ENCODE measurements around the gene BCL11A.

BCL11A gene

DNA sequence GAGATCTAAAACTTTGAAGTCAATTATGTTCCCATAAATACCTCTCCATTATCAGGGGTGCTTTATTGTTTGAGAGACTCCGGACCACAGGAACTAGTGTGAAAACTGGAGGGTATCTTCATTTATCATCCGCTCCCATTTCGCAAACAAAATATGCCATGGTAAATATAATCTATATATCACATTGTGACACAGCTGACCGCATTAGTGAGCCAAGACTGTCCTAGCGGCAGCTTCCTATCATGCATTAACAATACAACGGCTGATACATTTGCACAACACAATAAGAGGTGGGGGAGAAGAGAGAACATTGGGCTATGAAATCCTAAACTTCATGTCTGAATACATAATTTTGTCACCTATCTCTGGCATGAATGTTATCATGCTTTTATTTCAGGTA is 29.5 kb downstream of the BCL11A start:
- DNase-seq = no peak

- DNase-seq = no peak
Observed at GRCh38 chr2:60522462-60522861, 31.0 kb downstream of the BCL11A start.

DNA sequence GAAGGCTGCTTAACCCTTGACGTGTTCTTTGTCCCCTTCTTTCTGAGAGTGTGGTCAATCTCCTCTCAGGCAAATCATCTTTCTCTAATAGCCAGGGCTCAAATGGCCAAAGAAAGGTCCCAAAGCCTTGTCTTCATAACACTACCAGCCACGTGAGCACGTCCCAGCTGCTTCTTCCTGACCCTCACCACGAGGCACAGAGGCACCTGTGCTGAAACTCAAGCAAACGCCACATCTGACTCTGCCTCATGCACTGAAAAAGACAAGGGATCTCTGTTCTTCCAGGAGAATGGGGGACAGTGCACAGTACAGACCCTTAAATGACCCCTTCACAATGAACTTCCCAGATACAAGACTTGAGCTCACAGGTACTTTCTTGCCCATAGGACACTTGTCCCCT is 31.8 kb downstream of the BCL11A start:
- no peak for DNase-seq

- DNase-seq = no peak
Observed at GRCh38 chr2:60520917-60521539, 32.4 kb downstream of the BCL11A start.

- no peak for DNase-seq
Observed at GRCh38 chr2:60520151-60520876, 33.1 kb downstream of the BCL11A start.

GRCh38 chr2:60519231-60519863 is 34.1 kb downstream of the BCL11A start:
- no peak for DNase-seq

DNA sequence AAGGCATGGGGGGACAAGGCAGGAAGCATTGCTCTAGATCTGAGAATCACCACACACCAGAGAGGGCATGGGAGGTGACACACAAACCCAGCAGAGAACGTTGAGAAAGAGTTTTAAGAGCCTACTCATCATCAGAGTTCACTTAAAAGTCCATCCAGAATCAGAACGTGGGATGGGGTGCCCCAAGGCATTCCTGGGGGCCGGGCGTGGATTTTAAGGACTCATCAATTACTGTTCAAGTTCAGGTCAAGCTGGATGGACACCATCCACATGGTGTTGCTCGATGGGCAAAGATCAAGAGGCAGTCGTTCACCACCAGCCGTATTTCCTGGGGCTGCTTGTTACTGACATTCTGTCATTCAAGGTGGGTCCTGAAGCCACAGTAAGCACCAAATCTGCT is 34.9 kb downstream of the BCL11A start:
- DNase-seq = no peak

GRCh38 chr2:60517446-60517845 is 36.0 kb downstream of the BCL11A start:
- DNase-seq = no peak

- DNase-seq = no peak
Observed at GRCh38 chr2:60516826-60517225, 36.6 kb downstream of the BCL11A start.

DNA sequence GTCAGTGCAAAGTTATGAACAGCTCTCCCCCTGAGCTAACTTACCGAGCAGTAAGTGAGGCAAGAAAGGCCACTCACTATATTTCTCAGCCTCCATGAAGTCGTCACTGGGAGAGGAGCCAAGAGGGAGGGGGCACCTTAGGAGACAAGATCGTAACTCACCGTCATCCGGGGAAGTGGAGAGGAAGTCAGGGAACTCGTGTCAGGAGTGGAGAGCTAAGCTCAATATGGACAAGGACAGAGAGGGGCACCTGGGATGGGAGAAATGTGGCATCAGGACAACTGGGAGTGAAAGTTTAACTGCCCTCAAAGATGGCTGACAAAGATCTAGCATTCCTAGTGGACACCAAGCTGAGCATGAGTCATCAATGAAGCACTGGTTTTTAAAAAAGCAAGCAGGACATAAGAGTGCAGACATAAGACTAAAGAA is 37.1 kb downstream of the BCL11A start:
- DNase-seq = no peak

DNA sequence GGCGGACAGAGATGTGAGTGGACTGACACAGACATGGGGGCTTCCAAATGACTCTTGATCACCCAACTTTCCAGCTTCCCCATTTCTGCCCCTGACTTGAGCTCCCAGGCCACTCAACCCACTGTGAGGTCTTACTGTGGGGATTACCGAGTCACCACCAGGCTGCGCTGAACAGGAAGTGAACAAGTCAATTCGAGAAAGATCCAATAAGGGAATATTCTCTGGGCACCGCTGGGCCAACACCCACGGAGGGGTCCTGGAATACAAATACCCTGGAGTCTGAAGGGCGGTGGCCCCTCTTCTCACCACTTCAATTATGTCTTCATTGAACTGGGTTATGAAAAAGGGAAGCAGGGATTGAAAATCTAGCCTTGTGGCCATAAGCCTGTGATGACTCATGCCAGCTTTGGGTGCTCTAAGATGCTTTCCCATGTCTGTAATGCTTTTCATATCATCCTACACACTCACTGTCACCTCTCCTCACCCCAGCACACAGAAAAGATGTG is 37.7 kb downstream of the BCL11A start:
- no peak for DNase-seq

GRCh38 chr2:60513996-60514395 is 39.5 kb downstream of the BCL11A start:
- DNase-seq = no peak

DNA sequence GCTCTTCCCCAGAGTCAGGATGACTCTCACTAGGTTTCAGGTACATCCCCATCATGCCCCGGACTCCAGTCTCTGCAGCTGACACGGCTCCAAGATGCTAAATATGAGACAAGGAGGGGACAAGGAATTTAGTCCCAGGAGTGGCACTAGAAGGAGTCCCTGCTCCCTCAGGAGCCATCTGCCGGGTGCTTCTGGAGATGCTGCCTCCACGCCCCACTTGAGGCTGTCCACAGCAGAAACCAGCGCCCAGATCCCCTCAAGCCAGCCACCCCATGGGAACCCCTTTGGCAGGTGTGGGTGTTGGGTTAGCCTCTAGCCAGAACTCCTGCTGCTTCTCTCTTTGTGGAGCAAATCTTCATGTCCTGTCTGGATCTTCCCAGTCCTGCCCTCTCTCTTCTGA is 40.3 kb downstream of the BCL11A start:
- no peak for DNase-seq

GRCh38 chr2:60512641-60513040 is 40.8 kb downstream of the BCL11A start:
- DNase-seq = no peak

- no peak for DNase-seq
Observed at GRCh38 chr2:60512062-60512622, 41.3 kb downstream of the BCL11A start.

- DNase-seq = no peak
Observed at GRCh38 chr2:60510713-60511112, 42.7 kb downstream of the BCL11A start.

- DNase-seq = no peak
Observed at GRCh38 chr2:60509066-60509465, 44.4 kb downstream of the BCL11A start.

- DNase-seq = no peak
Observed at GRCh38 chr2:60508339-60508917, 45.0 kb downstream of the BCL11A start.

DNA sequence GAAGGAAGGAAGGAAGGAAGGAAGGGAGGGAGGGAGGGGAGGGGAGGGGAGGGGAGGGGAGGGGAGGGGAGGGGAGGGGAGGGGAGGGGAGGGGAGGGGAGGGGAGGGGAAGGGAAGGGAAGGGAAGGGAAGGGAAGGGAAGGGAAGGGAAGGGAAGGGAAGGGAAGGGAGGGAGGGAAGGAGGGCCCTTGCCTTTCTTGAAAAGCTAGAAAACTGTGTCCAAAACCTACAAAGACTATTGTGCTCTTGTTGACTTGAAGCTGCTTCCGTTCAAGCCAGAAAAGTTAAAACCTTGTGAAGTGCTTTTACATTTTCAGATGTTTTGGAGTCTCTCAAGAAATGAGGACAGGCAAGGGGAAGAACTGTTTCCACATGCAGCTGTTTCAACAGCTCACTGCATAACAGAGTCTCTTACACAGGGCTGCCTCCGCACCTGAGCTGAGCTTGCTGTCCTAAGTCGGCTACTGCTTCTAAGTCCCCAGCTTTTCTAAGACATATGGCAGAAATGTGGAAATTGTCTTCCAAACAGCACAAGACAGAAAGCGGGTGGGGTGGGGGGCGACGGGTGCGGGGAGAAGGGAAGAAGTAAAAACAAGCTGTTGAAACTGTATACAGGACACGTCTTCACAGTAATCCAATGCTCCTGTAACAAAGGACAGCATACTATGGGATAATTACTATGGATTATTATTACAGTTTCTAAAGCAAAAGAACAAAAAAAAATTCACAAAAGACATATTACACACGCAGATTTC is 46.1 kb downstream of the BCL11A start:
- no peak for DNase-seq

DNA sequence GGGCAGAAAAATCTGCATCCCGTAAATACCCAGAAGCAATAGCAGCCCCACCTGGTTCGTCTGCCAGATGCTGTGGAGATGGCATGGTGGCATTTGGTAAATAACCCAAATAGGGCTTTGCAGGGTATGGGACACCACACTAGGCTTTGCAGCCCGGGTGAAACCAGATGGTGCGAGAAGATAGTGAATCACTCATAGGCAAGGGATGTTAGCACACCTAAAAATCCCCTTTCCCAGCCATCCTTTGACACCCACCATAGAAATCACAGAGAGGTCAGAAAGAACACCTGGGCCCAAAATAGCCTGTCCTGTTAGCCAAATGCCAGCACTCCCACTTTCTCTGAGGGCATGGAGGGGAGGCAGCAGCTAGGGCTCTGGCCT is 47.6 kb downstream of the BCL11A start:
- DNase-seq = peak; percentile 41

GRCh38 chr2:60505240-60505879 is 48.1 kb downstream of the BCL11A start:
- peak; percentile 49 for DNase-seq

- DNase-seq = peak; percentile 40
Observed at GRCh38 chr2:60504049-60504448, 49.4 kb downstream of the BCL11A start.
